NCI-H1436 (cell line): Measurements from ENCODE around the gene NECTIN1.

Experiments
- DNase-seq: peaks from one replicate; lab custom pipeline; 2025; lab: John Stamatoyannopoulos, UW

The NECTIN1 gene

DNA sequence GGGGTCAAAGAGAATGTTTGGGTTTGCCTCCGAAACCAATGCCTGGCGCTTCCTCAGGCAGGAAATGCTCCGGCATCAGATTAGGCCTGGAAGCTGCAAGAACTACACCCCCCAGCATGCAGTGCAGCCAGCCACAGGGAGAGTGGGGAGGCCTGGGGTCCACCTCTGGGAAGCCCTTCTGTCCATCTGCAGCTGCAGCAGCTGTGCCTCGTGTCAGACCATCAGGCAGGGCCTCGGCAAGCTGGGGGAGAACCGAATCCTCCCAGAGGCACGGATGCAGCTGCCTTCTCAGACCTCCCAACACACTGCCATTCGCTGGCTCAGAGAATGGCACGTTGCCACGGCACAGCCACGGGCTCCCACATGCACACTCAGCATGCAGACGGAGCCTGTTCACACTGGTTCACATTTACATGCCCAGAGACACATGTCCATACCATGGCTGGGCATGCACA lies 57.4 kb downstream of the NECTIN1 start:
- no peak for DNase-seq

DNA sequence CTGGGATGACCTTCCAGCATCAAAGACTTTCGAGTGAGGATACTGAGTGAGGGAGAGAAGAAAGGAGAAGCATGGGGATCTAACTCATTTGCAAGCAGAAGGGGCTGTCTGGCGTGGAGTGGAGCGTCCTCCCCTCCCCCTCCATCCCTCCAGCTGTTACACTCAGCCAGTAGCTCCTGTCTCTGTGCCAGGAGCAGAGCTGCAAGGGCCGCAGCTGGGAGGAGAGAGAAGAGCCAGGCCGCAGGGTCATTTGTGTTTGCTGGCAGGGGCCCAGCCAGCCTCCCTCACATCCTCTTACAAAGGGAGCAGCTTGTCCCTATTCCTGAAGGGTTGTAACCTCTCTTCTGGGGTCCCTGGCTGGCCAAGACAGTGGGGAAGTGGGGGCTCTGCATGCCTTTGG lies 57.9 kb downstream of the NECTIN1 start:
- DNase-seq: no peak

DNA sequence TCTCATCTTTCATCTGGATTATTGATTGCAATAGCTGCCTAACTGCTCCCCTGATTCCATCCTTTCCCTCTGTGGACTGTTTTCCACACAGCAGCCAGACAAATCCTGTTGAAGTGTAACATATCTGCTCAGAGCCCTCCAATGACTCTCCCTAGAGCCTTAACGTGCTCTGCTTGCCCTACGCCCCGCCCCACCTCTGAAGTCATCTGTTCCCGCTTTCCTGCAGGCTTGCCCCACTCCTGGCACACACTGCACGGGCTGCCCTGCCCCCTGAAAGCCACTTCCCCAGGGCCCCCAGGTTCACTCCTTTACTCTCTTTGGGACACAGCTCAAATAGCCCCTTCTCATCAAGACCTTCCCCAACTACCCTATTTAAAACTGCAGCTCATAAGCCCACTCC lies 59.5 kb downstream of the NECTIN1 start:
- no peak for DNase-seq

DNA sequence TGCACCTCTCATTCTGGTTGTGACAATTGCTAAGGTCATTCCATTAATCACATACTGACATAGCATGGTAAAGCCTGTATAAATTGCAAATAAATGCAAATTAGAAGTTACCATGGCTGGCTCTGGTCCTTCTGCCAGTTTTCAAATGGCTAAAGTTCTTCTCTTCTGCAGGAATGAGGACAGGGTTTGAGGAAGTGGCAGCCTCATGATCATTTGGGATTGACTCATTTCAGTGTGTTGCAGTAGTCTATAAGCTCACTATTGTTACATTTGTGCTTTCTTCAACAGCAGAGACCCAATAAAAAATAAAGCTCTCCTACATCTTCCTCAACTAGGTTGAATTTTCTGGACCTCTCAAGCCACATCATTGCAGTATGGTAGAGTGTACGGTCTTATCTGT lies 60.3 kb downstream of the NECTIN1 start:
- no peak for DNase-seq

DNA sequence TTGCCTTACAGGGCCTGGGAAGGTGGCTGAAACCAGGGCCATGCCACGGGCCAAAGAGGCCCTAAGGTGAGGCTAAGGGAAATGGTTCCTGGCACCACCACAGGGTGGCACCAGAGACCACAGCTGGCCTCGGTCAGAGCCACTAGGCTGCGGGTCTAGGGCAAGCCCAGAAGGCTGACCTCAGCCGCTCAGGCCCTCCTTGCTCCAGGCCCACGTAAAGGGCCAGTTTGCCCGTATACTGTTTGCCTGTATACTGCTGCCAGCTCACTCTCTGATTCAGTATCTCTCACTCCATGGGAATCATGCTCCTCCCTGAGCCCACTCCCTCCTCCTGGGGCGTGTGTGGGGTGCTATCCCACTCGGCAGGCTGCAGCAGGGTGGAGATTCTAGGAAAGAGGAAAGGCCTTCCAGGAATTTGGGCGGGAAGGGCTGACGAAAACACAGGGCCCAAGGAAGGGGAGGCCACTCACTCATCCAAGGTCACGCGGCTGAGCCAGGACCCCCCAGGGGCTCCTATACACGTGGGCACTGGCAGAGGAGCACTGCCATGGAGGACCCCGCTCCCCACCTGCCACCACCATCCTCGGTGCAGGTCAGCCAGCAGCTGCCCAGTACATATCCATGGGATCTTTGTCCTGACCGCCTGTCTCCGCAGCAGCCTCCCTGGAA lies 62.4 kb downstream of the NECTIN1 start:
- DNase-seq: peak; percentile 30

DNA sequence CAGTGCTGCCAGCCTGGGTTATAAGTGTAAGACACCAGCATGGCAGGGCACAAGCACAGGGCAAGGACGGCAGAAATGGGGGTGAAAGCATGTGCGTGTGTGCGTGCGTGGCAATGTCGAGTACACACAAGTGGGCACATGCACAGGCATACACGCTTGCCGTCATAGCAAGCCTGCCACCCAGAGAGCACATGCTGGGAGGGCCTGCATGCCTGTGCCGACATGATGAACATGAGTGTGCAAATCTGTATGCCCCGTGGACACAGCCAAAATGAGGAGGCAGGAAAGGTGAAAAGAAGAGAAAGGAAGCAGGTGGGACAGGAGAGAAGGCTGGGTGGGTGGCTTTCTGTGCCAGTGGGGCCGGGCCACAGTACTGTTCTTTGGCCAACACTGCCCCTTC lies 62.9 kb downstream of the NECTIN1 start:
- no peak for DNase-seq

DNA sequence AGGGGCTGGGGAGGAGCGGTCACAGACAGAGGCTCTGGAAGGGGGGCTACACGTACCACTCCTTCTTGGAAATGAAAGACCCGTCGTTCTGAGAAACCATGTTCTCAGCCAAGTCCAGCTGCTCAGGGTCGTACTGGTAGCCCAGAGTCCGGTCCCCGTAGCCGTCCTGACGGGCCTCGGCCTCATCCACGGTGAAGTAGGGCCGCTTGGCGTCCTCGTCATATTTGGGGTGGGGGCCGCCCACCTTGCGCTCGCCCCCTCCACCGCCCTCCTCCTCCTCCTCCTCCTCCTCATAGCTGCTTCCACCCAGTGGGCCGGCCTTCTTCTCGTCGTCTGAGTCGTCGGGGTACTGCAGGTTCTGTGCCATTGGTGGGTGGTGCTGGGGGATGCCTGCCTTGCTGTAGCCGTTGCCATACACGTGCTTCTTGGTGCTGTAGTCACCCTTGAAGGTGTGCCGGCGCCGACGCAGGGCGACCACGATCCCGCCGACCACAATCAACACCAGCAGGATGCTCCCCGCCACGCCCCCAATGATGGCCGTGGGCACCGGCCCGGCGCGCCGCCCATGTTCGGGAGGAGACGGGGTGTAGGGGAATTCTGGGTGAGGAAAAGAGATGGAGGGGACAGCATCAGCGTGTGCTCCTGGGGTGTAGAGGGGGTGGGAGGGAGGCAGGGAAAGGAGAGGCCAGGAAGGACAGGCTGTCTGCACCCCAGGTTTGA lies 64.1 kb downstream of the NECTIN1 start:
- no peak for DNase-seq

DNA sequence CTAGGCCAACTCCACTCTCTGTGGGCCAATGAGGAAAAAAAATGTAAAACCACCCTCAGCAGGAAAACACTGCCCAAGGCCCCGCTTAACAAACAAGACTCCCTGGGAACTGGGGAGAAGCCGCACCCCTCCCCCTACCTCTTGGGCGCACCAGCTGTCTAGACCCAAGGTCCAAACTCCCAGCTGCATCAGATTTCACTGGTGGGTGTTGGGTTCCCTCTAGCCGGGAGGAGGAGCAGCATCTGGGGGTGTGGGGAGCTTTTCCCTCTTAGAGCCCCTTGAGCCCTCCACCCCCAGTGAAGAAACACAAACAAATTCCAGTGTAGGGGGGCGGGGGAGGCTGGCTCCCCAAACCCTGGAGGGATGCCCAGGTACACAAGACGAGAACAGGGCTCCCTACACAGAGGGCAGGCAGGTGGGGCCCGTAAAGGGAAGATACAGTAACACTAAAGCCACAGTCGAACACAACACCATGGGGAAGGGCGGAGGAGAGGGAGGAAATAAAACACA lies 64.9 kb downstream of the NECTIN1 start:
- DNase-seq: no peak

DNA sequence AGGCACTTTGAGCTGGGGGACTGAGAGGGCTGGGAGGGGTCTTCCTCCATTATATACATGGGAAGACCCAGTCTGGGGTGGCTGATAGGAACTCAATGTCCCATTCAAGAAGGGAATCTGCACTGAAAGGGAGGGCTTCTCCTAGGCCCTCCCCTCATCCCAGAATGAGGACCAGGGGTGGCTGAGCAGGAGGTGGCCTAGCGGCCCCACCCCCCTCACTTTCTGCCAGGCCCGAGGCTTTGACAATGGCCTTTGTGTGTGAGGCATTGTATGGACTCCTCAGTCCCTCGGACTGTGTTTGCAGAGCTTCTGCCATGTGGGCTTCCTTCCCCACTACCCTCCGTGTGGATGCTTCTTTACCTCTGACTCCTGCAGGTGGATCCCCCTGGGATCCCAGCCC lies 65.7 kb downstream of the NECTIN1 start:
- no peak for DNase-seq

DNA sequence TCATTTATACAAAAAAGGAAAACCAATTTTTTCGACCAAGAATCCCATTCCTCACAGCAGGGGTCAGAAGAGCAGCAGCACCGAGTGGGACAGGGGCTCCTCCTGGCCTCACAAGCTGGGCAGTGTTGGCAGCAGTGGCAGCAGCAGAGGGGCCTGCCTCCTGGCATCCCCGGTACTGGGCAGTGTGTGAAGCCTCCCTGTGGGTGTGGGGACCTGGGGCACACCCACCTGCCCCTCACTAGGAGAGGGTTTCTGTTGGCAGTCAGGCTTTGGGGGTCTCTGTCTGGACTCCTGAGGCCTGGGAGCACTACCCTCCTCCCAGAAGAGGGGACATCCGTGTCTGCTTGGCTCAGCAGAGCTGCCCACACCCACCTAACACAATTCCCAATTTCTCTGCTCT lies 67.8 kb downstream of the NECTIN1 start:
- no peak for DNase-seq

DNA sequence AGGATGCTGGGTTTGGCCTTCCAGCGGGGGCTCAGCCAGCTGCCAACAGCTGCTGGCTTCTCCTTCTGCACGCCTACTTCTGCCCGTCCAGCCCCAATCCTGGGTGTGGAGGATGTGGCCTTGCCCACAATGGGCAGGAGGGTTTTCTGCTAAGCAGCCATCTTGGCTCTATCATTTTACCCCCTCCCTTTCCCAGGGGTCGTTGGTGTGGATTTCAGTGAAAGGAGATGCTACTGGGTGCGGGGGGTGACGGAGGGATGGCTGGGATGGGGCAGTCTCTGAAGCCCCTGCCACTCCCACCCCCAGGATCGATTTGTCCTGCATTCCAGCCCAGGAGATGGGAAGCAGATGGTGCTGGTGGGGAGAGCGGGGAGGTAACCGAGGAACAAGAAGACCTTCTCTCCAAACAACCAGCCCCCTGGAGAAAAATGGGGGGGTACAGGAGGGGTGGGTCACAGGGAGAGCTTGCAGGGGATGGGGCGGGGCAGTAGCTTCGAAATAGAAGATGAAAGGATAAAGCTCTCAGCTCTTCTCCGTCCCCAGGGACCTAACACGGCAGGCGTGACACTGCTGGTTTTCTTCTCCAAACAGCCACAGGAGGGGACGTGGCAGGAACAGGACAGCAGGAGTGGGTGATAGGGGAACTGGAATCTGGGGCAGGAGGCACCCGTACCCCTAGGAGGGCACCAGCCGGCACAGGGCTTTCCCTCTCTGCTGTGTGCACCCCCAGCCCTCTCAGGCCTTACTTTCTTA lies 68.9 kb downstream of the NECTIN1 start:
- DNase-seq: no peak

DNA sequence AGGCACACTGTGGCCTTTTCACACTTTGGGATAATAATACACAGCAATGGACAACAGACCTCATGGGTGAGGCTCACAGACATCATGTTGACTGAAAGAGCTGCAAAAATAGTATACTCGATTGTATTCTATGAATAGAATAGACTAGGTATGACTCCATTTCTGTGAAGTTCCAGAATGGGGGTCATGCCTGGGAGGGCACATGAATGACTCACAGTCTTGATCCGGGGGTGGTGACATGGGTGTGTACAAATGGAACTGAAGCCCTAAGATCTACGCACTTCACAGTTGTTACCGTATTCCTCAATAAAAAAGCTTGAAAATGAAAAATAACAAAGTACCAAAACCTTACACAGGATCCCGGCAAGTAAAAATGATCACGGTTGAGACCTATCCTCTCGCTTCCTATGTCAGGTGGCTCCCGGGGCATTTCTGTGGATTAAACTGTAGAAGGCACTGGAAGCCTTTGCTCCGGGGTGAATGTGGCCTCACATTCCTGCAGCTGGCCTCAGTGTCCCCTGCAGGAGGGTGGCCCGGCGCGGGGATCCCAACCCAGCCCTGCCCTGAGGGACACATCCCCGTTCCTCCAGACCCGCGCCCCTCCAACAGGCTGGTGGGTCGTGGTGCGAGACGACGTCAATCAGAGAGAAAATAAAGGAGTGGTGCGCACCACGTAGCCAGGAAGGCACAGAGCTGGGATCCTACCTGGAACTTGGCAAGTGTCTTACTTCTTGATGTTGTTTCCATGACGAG lies 75.9 kb downstream of the NECTIN1 start:
- no peak for DNase-seq

DNA sequence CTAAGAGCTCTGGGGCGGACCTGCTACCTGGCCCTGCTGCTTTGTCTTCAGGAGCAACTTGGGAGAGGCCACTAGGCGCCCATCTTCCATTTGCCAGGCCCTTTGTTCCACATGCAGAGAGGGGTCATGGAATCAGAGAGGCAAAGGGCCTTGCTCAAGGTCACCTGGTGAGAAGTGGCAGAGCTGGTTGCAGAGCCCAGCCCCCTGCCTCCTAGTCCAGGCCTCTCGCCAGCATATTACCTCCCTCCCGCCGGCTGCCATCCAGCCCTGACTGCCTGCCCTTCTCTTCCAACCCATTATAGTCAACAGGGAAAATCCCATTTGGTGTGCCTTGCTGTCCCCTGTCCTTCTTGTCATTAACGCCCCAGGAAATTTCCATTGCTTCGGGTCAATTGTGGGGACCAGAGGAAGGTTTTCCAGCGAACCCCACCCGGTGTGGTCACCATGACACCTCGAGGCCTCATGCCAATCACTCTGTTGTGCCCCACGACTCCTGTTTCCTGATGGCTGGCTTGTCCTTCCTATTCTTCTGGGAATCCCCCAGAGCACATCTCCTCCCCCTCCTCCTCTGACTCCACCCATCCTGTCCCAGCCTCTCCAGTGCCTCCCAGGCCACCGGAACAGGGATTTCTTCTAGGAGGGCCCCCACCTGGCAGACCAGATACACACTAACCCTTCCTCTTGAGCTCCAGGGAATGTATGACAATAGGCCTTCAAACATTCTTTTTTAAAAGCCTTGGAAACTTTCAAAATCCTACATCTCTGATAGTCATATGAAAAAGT lies 77.0 kb downstream of the NECTIN1 start:
- DNase-seq: no peak

DNA sequence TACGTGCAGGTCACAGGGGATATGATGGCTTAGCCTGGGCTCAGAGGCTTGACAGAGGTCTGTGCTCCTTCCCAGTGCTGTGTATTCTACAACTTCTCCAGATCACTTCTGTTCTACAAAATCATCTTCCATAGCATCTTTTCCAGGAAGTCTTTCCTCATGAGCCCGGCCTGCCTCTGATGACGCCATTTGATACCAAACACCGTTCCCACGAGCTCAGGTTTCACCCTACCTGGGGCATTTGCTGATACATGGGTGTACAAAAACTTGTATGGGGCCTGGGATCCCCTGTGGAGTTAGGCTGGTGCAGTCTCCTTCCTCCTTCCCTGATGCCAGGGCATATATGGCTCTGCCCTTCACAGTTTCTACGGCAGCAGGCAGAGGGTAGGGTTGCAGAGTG lies 78.7 kb downstream of the NECTIN1 start:
- DNase-seq: no peak

DNA sequence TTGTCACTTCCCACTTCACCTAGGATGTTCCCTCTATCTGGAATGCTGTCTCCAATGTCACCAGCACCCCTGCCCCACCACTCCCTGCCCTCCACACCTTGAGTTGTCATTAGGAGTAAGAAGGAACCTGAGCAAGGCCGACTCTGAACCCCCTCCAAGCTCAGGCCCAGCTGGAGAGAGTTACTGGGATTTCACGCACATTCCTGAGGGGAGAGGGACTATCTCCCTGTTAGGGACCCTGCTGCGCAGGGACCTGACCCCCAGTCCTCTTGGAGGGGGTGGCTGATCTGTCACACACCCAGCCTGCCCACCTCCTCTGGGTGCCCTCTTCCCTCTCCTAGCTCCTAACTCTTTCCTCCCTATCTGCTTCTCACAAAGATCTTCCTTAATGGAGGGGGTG lies 81.7 kb downstream of the NECTIN1 start:
- DNase-seq: no peak

DNA sequence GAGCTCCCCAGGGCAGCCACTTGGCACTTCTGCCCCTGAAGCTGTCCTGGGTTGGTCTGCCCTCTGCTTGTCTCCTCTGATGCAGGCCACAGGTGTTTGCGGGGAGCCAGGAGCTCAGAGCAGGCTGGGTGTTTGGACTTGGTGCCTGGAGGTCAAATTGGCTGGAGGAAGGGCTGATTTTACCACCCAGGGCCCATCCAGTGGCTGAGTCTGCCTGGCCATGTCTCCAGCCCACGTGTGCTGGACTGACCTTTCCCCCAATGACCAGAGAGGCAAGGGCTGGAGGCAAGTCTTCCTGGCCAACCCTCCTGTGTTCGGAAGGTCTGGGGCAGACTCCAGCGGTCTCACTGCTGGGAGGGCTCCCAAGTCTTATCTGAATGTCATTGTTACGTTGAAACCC lies 84.0 kb downstream of the NECTIN1 start:
- no peak for DNase-seq

DNA sequence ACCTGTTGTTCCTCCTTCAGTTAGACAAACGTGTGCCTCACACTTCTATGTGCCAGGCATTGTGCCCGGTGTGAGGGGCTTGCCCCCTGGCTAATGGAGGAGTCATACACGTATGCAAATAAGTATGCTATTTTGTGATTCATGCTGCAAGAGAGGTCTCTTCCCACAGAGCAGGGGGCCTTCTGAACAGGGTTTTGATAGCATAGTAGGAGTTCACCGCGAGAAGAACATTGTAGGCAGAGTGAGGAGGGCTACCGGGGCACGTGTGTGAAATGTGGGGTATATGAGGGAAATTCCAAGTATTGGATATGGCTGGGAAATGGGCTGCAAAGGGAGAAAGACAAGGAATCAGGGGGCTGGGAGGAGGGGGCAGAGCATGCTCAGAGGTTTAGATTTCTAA lies 84.5 kb downstream of the NECTIN1 start:
- no peak for DNase-seq

DNA sequence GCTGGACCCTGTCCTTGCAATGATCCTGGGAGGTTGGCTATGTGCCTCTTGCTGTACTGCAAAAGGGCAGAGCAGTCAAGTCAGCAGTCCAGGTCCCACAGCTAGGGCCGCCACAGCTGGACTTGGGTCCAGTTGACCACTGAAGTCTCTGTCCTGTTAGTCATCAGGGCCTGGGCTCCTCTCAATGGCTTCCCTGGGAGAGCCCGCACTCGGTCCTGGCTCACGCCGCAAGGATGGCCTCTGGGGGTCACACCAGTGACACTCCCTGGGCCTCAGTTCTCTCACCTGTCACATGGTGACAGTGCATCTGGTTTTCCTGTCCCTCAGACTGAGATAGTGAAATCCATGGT lies 85.1 kb downstream of the NECTIN1 start:
- no peak for DNase-seq

DNA sequence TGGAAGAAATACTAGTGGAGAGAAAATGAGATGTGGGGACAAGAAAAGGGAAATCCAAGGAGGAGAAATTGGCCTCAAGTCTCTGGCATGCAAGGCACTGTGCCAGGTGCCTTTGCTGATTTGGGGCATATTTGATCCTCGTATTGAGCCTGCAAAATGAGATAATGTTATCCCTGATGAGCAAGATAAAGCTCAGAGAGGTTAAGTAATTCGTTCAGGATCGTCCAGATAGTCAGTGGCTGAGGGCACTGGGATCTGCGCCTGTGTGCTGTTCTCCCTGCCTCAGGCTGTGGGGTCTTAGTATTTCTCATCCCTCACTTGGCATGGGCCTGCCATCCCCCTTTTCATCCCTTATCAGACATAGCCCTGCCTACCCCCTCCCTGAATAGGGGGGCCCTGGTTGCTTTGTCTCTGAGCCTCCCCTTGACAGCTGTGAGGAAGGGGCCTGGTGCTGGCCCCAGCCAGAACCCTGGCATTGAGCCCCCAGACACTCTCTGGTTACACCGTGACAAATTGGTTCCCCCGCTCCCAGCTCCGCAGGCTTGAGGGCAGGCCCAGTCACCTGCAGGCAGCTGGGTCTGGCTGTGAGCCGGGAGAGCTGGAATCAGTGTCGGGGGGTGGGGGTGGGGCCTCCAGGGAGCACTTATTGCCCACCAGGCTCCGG lies 85.7 kb downstream of the NECTIN1 start:
- DNase-seq: no peak

DNA sequence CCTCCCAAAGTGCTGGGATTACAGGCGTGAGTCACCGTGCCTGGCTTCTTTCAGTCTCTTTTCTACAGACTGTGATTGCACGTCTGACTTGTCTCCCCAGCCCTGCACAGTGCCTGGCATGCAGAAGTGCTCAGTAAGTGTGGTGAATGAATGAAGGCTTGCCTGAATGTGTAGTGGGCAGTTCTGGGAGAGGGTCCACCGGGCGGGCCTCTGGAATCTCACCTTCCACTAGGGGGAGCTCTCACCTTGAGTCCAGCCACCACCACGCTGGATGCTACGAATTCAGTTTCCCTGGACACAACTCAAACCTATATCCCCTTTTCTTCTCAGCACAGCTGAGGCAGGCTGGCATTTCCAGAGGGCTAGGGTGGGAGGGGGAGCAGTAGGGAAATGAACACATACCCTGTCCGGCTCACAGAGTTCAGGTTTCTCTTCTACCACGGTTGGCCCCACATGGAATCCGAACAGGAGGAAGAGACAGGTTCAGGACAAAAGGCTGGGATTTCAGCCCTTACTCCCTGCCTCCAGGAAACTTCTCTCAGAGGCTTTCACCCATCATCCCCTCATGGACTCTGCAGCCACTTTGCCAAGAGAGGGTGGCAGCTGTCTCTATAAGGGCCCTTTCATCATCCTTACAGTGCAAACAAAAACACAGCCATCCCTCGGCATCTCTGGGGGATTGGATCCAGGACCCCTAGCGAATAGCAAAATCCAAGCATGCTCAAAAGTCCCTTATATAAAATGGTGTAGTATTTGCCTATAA lies 86.8 kb downstream of the NECTIN1 start:
- DNase-seq: peak; percentile 39
